ENCODE results near the gene AMOT. TPM values are rescaled to one million over a fixed set of nuclear protein-coding genes. Genes with fewer than 3 reads are reported as not detected.

The AMOT gene
- total RNA-seq, 2 experiments from 2014 or later = 0.95 to 6.8 TPM

DNA sequence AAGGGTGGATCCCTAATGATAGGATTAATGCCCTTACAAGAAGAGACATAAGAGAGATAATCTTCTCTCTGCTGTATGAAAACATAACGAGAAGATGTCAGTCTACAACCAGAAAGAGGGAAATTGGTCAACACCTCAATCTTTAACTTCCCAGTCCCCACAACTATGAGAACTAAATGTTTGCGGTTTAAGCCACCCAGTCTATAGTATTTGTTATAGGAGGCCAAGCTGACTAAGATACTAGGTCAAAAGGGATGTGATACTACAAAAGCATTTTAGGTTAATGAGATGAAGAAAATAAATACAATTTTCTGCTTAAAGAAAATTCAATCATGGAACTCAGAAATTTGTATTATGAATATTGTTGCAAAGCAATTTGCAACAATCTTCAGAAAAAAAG is 105.5 kb downstream of the AMOT start:
- TF ChIP-seq, protein P1, sequence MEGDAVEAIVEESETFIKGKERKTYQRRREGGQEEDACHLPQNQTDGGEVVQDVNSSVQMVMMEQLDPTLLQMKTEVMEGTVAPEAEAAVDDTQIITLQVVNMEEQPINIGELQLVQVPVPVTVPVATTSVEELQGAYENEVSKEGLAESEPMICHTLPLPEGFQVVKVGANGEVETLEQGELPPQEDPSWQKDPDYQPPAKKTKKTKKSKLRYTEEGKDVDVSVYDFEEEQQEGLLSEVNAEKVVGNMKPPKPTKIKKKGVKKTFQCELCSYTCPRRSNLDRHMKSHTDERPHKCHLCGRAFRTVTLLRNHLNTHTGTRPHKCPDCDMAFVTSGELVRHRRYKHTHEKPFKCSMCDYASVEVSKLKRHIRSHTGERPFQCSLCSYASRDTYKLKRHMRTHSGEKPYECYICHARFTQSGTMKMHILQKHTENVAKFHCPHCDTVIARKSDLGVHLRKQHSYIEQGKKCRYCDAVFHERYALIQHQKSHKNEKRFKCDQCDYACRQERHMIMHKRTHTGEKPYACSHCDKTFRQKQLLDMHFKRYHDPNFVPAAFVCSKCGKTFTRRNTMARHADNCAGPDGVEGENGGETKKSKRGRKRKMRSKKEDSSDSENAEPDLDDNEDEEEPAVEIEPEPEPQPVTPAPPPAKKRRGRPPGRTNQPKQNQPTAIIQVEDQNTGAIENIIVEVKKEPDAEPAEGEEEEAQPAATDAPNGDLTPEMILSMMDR (conservative IDR thresholded peaks at IDR 0.05; ENCODE audit: low read length) = no peak
- TF ChIP-seq EZH2phosphoT487 (IDR thresholded peaks at IDR 0.05; ENCODE audit: borderline replicate concordance, low read depth, low read length) = no peak
- no peak for DNase-seq (ENCODE audit: low spot score)
- Histone ChIP-seq H4K20me1 (ENCODE audit: insufficient read depth, low read length) (no peaks in the 10 kb centered on the region), H3K4me3 (ENCODE audit: low read depth, low read length, poor library complexity, severe bottlenecking) (no peak overlapping the region), H3K9me2 (ENCODE audit: insufficient read depth, low read length) (no peaks in the 10 kb centered on the region), H3K4me1 (ENCODE audit: insufficient read depth, low read length, poor library complexity, severe bottlenecking) (peaks cover 11% of the 10 kb centered on the region), H3K27ac (ENCODE audit: low read depth, low read length, poor library complexity, severe bottlenecking) (no peak overlapping the region), H2AFZ (ENCODE audit: low read length) (no peak overlapping the region; the same call in 1 of the 2 replicates), H3K9me3 (ENCODE audit: low read length) (no peaks in the 10 kb centered on the region), H3K4me2 (ENCODE audit: low read length) (no peak overlapping the region), H3K79me2 (ENCODE audit: insufficient read depth, low read depth, low read length) (no peaks in the 10 kb centered on the region), H3K36me3 (ENCODE audit: insufficient read depth, low read length) (no peaks in the 10 kb centered on the region)
- BruUV-seq (replicated peaks) = no TSS peak
- ChIA-PET POLR2A (no interaction called here), CTCF (ENCODE audit: unreplicated experiment) (no interaction called here)
- intact Hi-C loops (cut with micrococcal nuclease; ENCODE audit: unreplicated experiment) = no loop called here

DNA sequence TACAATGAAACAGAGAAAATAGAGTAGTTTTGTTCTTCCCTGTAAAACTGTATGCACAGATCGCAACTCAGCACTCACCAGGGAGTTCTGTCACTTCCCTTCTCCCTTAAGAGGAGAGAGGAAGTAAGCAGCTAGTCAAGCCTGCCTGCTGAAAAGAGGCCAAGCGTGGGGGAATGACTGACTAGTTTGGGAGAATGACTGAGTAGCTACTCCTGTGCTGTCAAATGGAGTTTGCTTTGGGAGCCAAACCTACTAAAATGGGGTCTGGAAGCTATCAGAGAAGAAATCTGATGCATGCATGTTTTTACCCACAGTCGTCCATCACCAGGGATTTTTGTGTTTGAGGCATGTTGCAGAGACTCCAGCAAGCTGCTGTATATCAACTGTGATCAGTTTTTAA is 106.3 kb downstream of the AMOT start:
- Histone ChIP-seq H4K20me1 (ENCODE audit: insufficient read depth, low read length) (no peaks in the 10 kb centered on the region), H2AFZ (ENCODE audit: low read length) (peak overlapping the region; percentile 54), H3K4me2 (ENCODE audit: low read length) (peak overlapping the region; percentile 42), H3K4me1 (ENCODE audit: insufficient read depth, low read length, poor library complexity, severe bottlenecking) (peaks cover 11% of the 10 kb centered on the region), H3K79me2 (ENCODE audit: insufficient read depth, low read depth, low read length) (no peaks in the 10 kb centered on the region), H3K27ac (ENCODE audit: low read depth, low read length, poor library complexity, severe bottlenecking) (no peak overlapping the region), H3K9me2 (ENCODE audit: insufficient read depth, low read length) (no peaks in the 10 kb centered on the region), H3K36me3 (ENCODE audit: insufficient read depth, low read length) (no peaks in the 10 kb centered on the region), H3K9me3 (ENCODE audit: low read length) (no peaks in the 10 kb centered on the region), H3K4me3 (ENCODE audit: low read depth, low read length, poor library complexity, severe bottlenecking) (peak overlapping the region; percentile 16)
- peak; percentile 8 for DNase-seq (ENCODE audit: low spot score)
- intact Hi-C loops (cut with micrococcal nuclease; ENCODE audit: unreplicated experiment) = no loop called here
- CTCF ChIA-PET (ENCODE audit: unreplicated experiment) = no interaction called here
- no TSS peak for BruUV-seq (replicated peaks)
- TF ChIP-seq, protein P1 (conservative IDR thresholded peaks at IDR 0.05; ENCODE audit: low read length) = no peak
- no peak for TF ChIP-seq EZH2phosphoT487 (IDR thresholded peaks at IDR 0.05; ENCODE audit: borderline replicate concordance, low read depth, low read length)
- POLR2A ChIA-PET = no interaction called here

DNA sequence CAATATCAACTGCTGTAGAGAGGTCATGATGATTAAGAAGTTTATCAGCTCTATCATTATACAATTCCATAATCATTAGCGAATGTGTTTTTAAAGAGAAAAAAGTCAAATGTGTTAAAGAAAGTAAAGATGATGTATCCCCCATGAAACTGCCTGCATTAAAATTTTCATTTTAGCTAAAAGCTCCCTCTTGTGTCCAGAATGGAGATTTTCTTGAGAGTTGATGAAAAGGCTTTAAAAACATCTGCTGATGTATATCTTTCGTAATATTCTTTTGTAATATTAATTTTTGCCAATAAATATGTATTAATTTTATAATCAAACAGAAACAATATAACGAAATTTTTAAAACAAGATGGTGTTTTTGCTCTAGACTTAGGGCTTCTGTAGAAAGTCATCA is 108.8 kb downstream of the AMOT start:
- Histone ChIP-seq H3K9me2 (ENCODE audit: insufficient read depth, low read length) (no peaks in the 10 kb centered on the region), H3K9me3 (ENCODE audit: low read length) (no peaks in the 10 kb centered on the region), H3K4me3 (ENCODE audit: low read depth, low read length, poor library complexity, severe bottlenecking) (no peak overlapping the region), H4K20me1 (ENCODE audit: insufficient read depth, low read length) (no peaks in the 10 kb centered on the region), H3K4me1 (ENCODE audit: insufficient read depth, low read length, poor library complexity, severe bottlenecking) (peaks cover 11% of the 10 kb centered on the region), H3K27ac (ENCODE audit: low read depth, low read length, poor library complexity, severe bottlenecking) (no peak overlapping the region), H3K36me3 (ENCODE audit: insufficient read depth, low read length) (no peaks in the 10 kb centered on the region), H3K79me2 (ENCODE audit: insufficient read depth, low read depth, low read length) (no peaks in the 10 kb centered on the region), H2AFZ (ENCODE audit: low read length) (no peak overlapping the region), H3K4me2 (ENCODE audit: low read length) (no peak overlapping the region)
- no TSS peak for BruUV-seq (replicated peaks)
- intact Hi-C loops (cut with micrococcal nuclease; ENCODE audit: unreplicated experiment) = no loop called here
- no peak for TF ChIP-seq EZH2phosphoT487 (IDR thresholded peaks at IDR 0.05; ENCODE audit: borderline replicate concordance, low read depth, low read length)
- TF ChIP-seq, protein P1 (conservative IDR thresholded peaks at IDR 0.05; ENCODE audit: low read length) = peak; percentile 67
- ChIA-PET POLR2A (interaction anchor here (1.1 to 1.5 kb wide), 2 partner anchors 31 to 52 kb away, joined by 3 read pairs; partner anchors contain the start of gene LHFPL1), CTCF (ENCODE audit: unreplicated experiment) (no interaction called here)
- peak; percentile 18 for DNase-seq (ENCODE audit: low spot score)

Small RNA genes lying within 50 kb of the gene (small RNA-seq; reads per million reads assigned to genes)
- not detected for gene RN7SL266P

Other genes starting within 250 kb of the AMOT start
- gene LHFPL1, start 160.9 kb downstream of the AMOT start, total RNA-seq (2014; rRNA removed; shearing (Covaris generic)) = 0.08 and 0.16 TPM in 2 replicates
- 0.51 and 0.52 TPM in 2 replicates for gene LHFPL1, start 160.9 kb downstream of the AMOT start, total RNA-seq (2022)

All from OCI-LY7 (cell line).